NCI-H460 (cell line): Measurements from ENCODE around the gene PNLIP. TPM values are rescaled to one million over a fixed set of nuclear protein-coding genes. Genes with fewer than 3 reads are reported as not detected.

ENCODE experiments used
- DNase-seq: peaks from one replicate; pipeline ENCODE4 v3.0.0-alpha.2; 2016; ENCODE audit warnings: low read depth; ENCODE audit errors: extremely low read depth
- polyA plus RNA-seq: library from polyadenylated mRNA; depleted of rRNA; stranded (reverse); fragments of >200 nt; gene quantifications from 2 replicates; pipeline ENCODE4 v1.2.3, GENCODE V29; 2014; cell fraction: nucleus; rRNA removed
- total RNA-seq: library from RNA; depleted of rRNA; stranded (reverse); fragments of >200 nt; shearing (Covaris generic); gene quantifications from 2 replicates; pipeline ENCODE4 v1.2.3, GENCODE V29; 2014; rRNA removed

Gene PNLIP
- total RNA-seq, result not detected in 2 replicates
- polyA plus RNA-seq, result not detected in 2 replicates

GRCh38 chr10:116545756-116546155 lies at the start of gene PNLIP:
TSS of gene PNLIP (plus strand) at chr10:116545931. CDS start at chr10:116546093, 162 bp downstream.
- DNase-seq, result no peak

GRCh38 chr10:116504786-116505185 lies 40.9 kb upstream of the PNLIP start:
- DNase-seq, result no peak

GRCh38 chr10:116510565-116510964 lies 35.2 kb upstream of the PNLIP start:
- no peak for DNase-seq

- no peak for DNase-seq
Measured at GRCh38 chr10:116511365-116511764, 34.4 kb upstream of the PNLIP start.

GRCh38 chr10:116521424-116522290 lies 24.1 kb upstream of the PNLIP start:
- peak; percentile 47 for DNase-seq

GRCh38 chr10:116522803-116523381 lies 22.8 kb upstream of the PNLIP start:
- no peak for DNase-seq

GRCh38 chr10:116524736-116525135 lies 21.0 kb upstream of the PNLIP start:
- no peak for DNase-seq

GRCh38 chr10:116526219-116526618 lies 19.5 kb upstream of the PNLIP start:
- no peak for DNase-seq

- no peak for DNase-seq
Measured at GRCh38 chr10:116536810-116537209, 8.9 kb upstream of the PNLIP start.

- DNase-seq, result no peak
Measured at GRCh38 chr10:116538456-116538855, 7.3 kb upstream of the PNLIP start.

GRCh38 chr10:116538992-116539391 lies 6.7 kb upstream of the PNLIP start:
- DNase-seq, result no peak

GRCh38 chr10:116540814-116541213 lies 4.9 kb upstream of the PNLIP start:
- DNase-seq, result no peak

- no peak for DNase-seq
Measured at GRCh38 chr10:116542007-116542677, 3.6 kb upstream of the PNLIP start.

- no peak for DNase-seq
Measured at GRCh38 chr10:116545122-116545521, 609 bp upstream of the PNLIP start.

- DNase-seq, result no peak
Measured at GRCh38 chr10:116548301-116548700, 2.6 kb downstream of the PNLIP start.

- no peak for DNase-seq
Measured at GRCh38 chr10:116553378-116553980, 7.7 kb downstream of the PNLIP start.

- no peak for DNase-seq
Measured at GRCh38 chr10:116554628-116555027, 8.9 kb downstream of the PNLIP start.

- DNase-seq, result no peak
Measured at GRCh38 chr10:116555880-116556279, 10.1 kb downstream of the PNLIP start.

GRCh38 chr10:116557305-116557880 lies 11.7 kb downstream of the PNLIP start:
- DNase-seq, result no peak

GRCh38 chr10:116565534-116565933 lies 19.8 kb downstream of the PNLIP start:
- no peak for DNase-seq

GRCh38 chr10:116566932-116567331 lies 21.2 kb downstream of the PNLIP start:
- DNase-seq, result no peak
